ENCODE measurements around the gene KLHL40.

- no peak for TF ChIP-seq CTCF (IDR thresholded peaks at IDR 0.05; ENCODE audit: low read length)
- TF ChIP-seq EZH2 (optimal IDR thresholded peaks at IDR 0.05; ENCODE audit: low read depth, low read length) = no peak
Observed at GRCh38 chr3:42701371-42702065, 16.2 kb downstream of the KLHL40 start.
